BLaER1 treated with 17β-estradiol and CSF1 and Interleukin-3, amounts not matched to agents 10 nM and 100 nM (cell line): ENCODE results near the gene KCNAB2.

Experiments used
- H3K27ac ChIP-seq, 11 experiments: shearing (Covaris generic); formaldehyde crosslinking; 2 replicates each; pipeline ENCODE4 v1.8.1; 2022
- H3K27me3 ChIP-seq, 11 experiments: shearing (Covaris generic); formaldehyde crosslinking; 2 replicates each; pipeline ENCODE4 v1.8.1; 2022
- H3K36me3 ChIP-seq, 11 experiments: shearing (Covaris generic); formaldehyde crosslinking; 2 replicates each; pipeline ENCODE4 v1.8.1; 2022
- H3K4me1 ChIP-seq, 10 experiments: shearing (Covaris generic); formaldehyde crosslinking; 2 replicates each; pipeline ENCODE4 v1.8.1; 2022
- H3K4me2 ChIP-seq, 11 experiments: shearing (Covaris generic); formaldehyde crosslinking; 2 replicates each; pipeline ENCODE4 v1.8.1; 2022
- H3K4me3 ChIP-seq, 10 experiments: shearing (Covaris generic); formaldehyde crosslinking; 2 replicates each; pipeline ENCODE4 v1.8.1; 2022
- H3K9ac ChIP-seq, 11 experiments: shearing (Covaris generic); formaldehyde crosslinking; 2 replicates each; pipeline ENCODE4 v1.8.1; 2022
- H3K9me3 ChIP-seq, 11 experiments: shearing (Covaris generic); formaldehyde crosslinking; replicated peaks in 1 of 11; 2 replicates each; pipeline ENCODE4 v1.8.1; 2022
- H4K20me1 ChIP-seq, 11 experiments: shearing (Covaris generic); formaldehyde crosslinking; 2 replicates each; pipeline ENCODE4 v1.8.1; 2022
- Cebpa-rat ChIP-seq, 11 experiments: shearing (Covaris generic); IDR thresholded peaks; 2 replicates each; pipeline ENCODE4 v1.8.1; 2022

The KCNAB2 gene

DNA sequence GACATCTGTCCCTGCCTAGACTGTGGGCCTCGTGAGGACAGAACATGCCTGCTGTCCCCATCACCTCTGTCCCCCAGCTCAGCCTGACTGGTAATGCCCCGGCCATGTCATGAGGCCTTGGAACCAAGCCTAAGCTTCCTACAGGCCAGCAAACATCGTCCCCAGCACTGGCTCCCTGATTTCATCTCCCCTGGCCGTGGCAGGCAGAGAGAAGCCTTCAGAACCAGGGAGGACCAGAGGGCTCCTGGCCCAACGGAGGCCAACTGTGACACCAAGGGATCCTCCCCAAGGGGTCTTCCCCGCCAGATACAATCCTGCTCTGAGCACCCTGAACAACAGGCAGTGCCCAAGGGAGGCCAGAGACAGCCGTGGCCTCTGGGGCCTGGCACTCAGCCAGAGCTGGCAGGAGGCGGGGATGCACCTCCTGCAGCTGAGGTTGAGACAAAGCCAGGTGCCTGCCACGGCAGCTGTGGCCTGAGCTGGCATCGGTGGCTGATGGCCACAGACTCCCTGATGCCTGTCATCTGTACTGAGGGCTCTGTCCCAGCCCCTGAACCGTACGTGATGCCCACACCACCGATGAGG, 43.6 kb upstream of the KCNAB2 start:
- Histone ChIP-seq H3K27ac (peak overlapping the region in 4 of 11 experiments; percentile 11 to 59 (median 36); a peak in 9 of 22 replicates), H3K4me2 (peak overlapping the region; percentile 7 to 83 (median 63); a peak in 19 of 22 replicates), H4K20me1 (peaks cover 0 to 82% (median 72%) of the 10 kb centered on the region in 11 experiments; a peak in 20 of 22 replicates), H3K27me3 (no peaks in the 10 kb centered on the region), H3K4me1 (peaks cover 5 to 63% (median 53%) of the 10 kb centered on the region in 10 experiments), H3K9me3 (no peaks in the 10 kb centered on the region), H3K4me3 (no peak overlapping the region), H3K36me3 (peaks cover 0 to 18% (median 0%) of the 10 kb centered on the region in 11 experiments; a peak in 6 of 22 replicates), H3K9ac (peak overlapping the region in 8 of 11 experiments; percentile 17 to 55 (median 36); a peak in 12 of 22 replicates)
- TF ChIP-seq Cebpa-rat (IDR thresholded peaks at IDR 0.05), result no peak

DNA sequence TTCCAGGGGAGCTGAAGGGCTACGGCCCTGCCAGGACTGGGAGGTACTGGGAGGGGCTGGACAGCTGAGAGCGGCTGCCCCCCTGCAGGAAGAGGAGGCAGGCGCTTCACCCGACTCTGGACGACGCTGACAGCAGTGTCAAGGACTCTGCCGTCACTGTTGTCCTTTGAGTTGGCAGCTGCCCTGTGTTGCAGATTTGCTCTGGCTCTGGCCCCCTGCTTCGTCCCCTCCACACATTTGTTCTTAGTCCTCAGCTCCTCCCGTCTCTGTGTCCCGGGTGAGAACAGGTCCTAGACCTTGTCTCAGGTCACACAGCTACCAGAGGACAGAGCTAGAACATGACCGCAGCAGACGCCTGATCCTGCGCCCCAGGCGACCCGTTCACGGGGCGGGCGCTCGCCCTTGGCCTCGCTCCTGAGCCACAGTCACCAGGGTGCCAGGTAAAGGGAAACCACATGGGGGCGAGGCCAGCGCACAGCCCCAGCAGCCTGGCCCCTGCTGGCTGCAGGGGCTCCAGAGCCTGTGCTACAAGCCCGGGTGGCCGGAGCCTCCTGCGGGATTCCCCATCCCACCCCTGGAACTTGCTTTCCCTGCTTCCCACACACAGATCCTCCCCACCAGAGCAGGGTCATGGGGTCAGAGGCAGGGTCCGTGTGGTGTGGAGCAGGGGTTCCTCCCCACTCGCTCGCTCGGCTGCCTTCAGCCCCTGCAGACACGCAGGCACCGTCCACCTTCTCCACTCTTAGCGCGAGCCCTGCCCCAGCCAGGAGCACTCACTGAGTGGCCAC, 42.8 kb upstream of the KCNAB2 start:
- Histone ChIP-seq H3K4me3 (no peak overlapping the region), H3K36me3 (peaks cover 0 to 14% (median 0%) of the 10 kb centered on the region in 11 experiments; a peak in 4 of 22 replicates), H3K4me1 (peaks cover 13 to 68% (median 57%) of the 10 kb centered on the region in 10 experiments), H3K4me2 (peak overlapping the region in 8 of 11 experiments; percentile 56 to 83 (median 75); a peak in 15 of 22 replicates), H3K9ac (peak overlapping the region in 7 of 11 experiments; percentile 2 to 55 (median 36); a peak in 7 of 22 replicates), H3K27ac (peak overlapping the region in 4 of 11 experiments; percentile 11 to 59 (median 36); a peak in 6 of 22 replicates), H3K27me3 (no peaks in the 10 kb centered on the region), H4K20me1 (peaks cover 0 to 82% (median 72%) of the 10 kb centered on the region in 11 experiments; a peak in 20 of 22 replicates), H3K9me3 (no peaks in the 10 kb centered on the region)
- TF ChIP-seq Cebpa-rat (IDR thresholded peaks at IDR 0.05), result no peak

DNA sequence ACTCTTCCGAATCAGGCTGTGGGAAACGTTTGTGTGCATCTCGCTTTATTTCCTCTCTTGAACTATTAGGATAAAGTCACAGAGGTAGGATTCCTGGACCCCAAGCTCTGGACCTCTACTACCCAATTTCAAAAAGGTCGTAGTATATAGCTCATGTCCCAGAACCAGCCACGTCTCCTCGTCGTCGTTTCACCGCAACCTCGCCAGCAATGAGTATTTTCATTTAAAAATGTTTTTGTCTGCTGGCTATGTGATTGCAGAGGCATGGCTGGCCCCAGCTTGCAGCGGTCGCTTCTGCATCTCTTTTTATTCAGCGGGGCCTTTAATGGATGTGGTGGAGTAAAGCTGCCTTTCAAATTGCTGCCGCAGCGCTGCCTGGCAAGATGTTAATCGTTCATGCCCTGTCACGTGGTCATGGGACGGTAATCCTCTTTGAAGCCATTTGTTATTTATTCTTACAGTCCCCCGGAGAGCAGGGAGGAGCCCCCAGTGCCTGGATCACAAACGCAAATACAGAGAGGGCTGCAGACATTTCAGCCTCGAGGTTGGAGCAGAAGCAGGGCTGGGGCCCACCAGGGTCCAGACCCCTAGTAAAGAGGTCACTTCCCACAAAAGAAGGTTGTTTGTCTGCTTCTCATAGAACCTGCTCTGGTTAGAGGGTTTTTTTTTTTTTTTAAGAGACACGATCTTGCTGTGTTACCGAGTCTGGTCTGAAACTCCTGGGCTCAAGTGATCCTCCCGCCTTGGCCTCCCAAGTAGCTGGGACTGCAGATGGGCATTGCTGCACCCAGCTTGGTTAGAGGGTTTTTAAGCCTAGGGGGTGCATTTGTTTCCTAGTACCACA, 41.9 kb upstream of the KCNAB2 start:
- H3K9ac ChIP-seq, result peak overlapping the region in 3 of 11 experiments; percentile 9 to 14 (median 11); a peak in 2 of 22 replicates

DNA sequence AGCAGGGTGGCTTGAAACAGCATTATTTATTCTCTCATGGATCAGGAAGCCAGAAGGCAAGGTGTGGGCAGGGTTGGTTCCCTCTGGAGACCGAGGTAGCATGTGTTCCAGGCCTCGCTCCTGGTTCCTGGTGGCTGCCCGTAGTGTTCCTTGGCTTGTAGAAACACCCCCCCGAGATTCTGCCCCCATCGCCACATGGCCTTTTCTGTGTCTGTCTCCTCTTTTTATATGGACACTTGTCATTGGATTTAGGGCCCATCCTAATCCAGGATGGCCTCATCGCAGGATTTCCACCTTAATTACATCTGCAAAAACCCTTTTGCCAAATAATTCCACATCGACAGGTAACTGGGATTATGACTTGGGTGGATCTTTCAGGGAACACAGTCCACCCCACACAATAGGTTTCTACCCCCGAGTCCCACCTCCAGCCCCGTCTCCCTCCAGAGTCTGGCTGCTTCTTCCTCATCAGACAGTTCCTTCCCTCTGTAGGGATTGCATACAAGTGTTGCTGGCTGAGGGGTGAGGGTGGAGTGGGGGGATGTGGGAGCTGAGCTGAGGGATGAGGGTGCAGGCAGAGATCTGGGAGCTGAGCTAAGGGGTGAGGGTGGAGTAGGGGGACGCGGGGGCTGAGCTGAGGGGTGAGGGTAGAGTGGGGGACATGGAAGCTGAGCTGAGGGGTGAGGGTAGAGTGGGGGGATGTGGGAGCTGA, 41.1 kb upstream of the KCNAB2 start:
- Histone ChIP-seq H3K4me1 (peaks cover 29 to 75% (median 69%) of the 10 kb centered on the region in 10 experiments), H3K27me3 (no peaks in the 10 kb centered on the region), H3K9me3 (no peaks in the 10 kb centered on the region), H4K20me1 (peaks cover 0 to 82% (median 69%) of the 10 kb centered on the region in 11 experiments; a peak in 20 of 22 replicates), H3K36me3 (0 out of 22 replicates have a peak, but pooled peaks cover 0 to 6% (median 0%) of the 10 kb centered on the region in 11 experiments), H3K4me3 (no peak overlapping the region), H3K27ac (no peak overlapping the region), H3K9ac (peak overlapping the region in 3 of 11 experiments; percentile 9 to 14 (median 11); a peak in 1 of 22 replicates), H3K4me2 (peak overlapping the region in 4 of 11 experiments; percentile 1 to 26 (median 8); a peak in 3 of 22 replicates)
- TF ChIP-seq Cebpa-rat (IDR thresholded peaks at IDR 0.05), result no peak

More for the DNA sequence above, 41.9 kb upstream of the KCNAB2 start:
- no peak overlapping the region for H3K4me3 ChIP-seq
- H3K4me2 ChIP-seq, result peak overlapping the region in 5 of 11 experiments; percentile 1 to 82 (median 12); a peak in 5 of 22 replicates
- H3K4me1 ChIP-seq, result peaks cover 22 to 75% (median 64%) of the 10 kb centered on the region in 10 experiments
- H4K20me1 ChIP-seq, result peaks cover 0 to 82% (median 69%) of the 10 kb centered on the region in 11 experiments; a peak in 20 of 22 replicates
- no peaks in the 10 kb centered on the region for H3K9me3 ChIP-seq
- H3K36me3 ChIP-seq, result peaks cover 0 to 10% (median 0%) of the 10 kb centered on the region in 11 experiments; a peak in 4 of 22 replicates
- TF ChIP-seq Cebpa-rat (IDR thresholded peaks at IDR 0.05), result no peak
- H3K27ac ChIP-seq, result peak overlapping the region in 1 of 11 experiments; percentile 59; a peak in 1 of 22 replicates
- no peaks in the 10 kb centered on the region for H3K27me3 ChIP-seq

DNA sequence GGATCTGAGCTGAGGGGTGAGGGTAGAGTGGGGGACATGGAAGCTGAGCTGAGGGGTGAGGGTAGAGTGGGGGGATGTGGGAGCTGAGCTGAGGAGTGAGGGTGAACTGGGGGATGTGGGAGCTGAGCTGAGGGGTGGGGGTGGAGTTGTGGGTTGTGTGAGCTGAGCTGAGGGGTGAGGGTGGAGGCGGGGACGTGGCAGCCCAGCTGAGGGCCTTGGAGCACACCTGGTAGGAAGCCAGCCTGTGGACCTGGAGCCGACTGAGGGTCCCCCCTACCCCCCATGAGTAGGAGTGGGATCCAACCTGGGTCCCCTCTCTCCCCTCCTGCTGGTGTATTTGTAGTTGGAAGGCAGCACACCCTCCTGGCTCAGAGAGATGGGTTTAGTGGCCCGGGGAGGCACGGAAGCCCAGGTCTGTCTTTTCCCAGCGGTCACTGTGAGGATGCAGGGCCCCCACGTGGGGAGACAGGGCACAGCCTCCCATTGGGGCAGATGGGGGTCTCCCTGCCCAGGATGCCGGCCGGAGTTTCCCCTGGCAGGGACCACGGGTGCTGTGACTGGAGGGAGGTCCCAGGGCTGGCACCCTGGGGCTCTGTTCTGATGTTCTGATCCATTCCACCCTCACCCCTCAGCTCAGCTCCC, 40.3 kb upstream of the KCNAB2 start:
- no peak for TF ChIP-seq Cebpa-rat (IDR thresholded peaks at IDR 0.05)

DNA sequence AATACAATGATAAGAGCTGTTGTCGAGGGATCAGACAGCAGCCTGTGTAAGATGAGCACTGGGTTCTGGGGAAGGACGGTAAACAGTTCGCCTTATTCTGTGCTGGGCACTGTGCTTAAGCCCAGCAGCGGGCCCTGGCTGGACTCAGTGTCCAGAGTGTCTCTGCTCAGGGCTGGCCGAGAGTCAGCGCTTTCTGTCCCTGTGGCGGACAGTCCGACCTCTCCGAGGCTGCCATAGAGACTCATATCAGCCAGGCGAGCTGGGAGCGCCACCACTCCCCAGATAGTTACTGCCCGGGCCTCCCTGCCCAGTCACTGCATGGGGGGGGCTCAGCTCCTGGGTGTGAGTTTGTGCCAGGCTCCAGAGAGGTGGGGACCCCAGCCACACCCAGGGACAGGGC, 38.8 kb upstream of the KCNAB2 start:
- Histone ChIP-seq H3K4me2 (peak overlapping the region; percentile 48 to 95 (median 92)), H3K4me3 (peak overlapping the region in 1 of 10 experiments; percentile 26; a peak in 1 of 20 replicates), H3K36me3 (0 out of 22 replicates have a peak, but pooled peaks cover 0 to 6% (median 0%) of the 10 kb centered on the region in 11 experiments), H4K20me1 (peaks cover 0 to 79% (median 54%) of the 10 kb centered on the region in 11 experiments; a peak in 20 of 22 replicates), H3K27ac (peak overlapping the region in 8 of 11 experiments; percentile 21 to 63 (median 48); a peak in 11 of 22 replicates), H3K27me3 (no peaks in the 10 kb centered on the region), H3K9me3 (no peaks in the 10 kb centered on the region), H3K4me1 (peaks cover 34 to 83% (median 78%) of the 10 kb centered on the region in 10 experiments), H3K9ac (peak overlapping the region in 9 of 11 experiments; percentile 0 to 44 (median 28); a peak in 10 of 22 replicates)
- no peak for TF ChIP-seq Cebpa-rat (IDR thresholded peaks at IDR 0.05)

More for the DNA sequence above, 40.3 kb upstream of the KCNAB2 start:
- Histone ChIP-seq H3K4me3 (no peak overlapping the region), H4K20me1 (peaks cover 0 to 81% (median 61%) of the 10 kb centered on the region in 11 experiments; a peak in 20 of 22 replicates), H3K4me2 (0 out of 22 replicates have a peak overlapping the region, but pooled peaks of 1 of the 11 experiments have one; percentile 17), H3K27ac (no peak overlapping the region), H3K9ac (no peak overlapping the region), H3K36me3 (0 out of 22 replicates have a peak, but pooled peaks cover 0 to 6% (median 0%) of the 10 kb centered on the region in 11 experiments), H3K27me3 (no peaks in the 10 kb centered on the region), H3K4me1 (peaks cover 34 to 84% (median 77%) of the 10 kb centered on the region in 10 experiments), H3K9me3 (no peaks in the 10 kb centered on the region)
